ENCODE data around the gene ACKR2.

Gene ACKR2

GRCh38 chr3:42809202-42809601 lies at the start of gene ACKR2:
Gene ACKR2, plus strand, starts transcription at chr3:42809445. Its CDS starts 55,058 bp downstream, at chr3:42864503.
- no peak for DNase-seq
- H3K4me3 ChIP-seq (ENCODE audit: low read depth, low read length): no peak within 1 kb of the TSS
- H3K27me3 ChIP-seq (ENCODE audit: insufficient read depth, low read depth, severe bottlenecking): no peaks in the 10 kb centered on the region
- H3K36me3 ChIP-seq: no peaks in the 10 kb centered on the region
- TF ChIP-seq CTCF (IDR thresholded peaks at IDR 0.05; ENCODE audit: low read depth, low read length): no peak
- no peak within 1 kb of the TSS for H3K27ac ChIP-seq
- H3K9me3 ChIP-seq (ENCODE audit: severe bottlenecking): no peaks in the 10 kb centered on the region

GRCh38 chr3:42762046-42762724 lies 47.1 kb upstream of the ACKR2 start:
- Histone ChIP-seq H3K4me3 (ENCODE audit: low read depth, low read length) (no peak overlapping the region), H3K27me3 (ENCODE audit: insufficient read depth, low read depth, severe bottlenecking) (no peaks in the 10 kb centered on the region), H3K27ac (no peak overlapping the region), H3K9me3 (ENCODE audit: severe bottlenecking) (no peaks in the 10 kb centered on the region), H3K36me3 (no peaks in the 10 kb centered on the region)
- no peak for DNase-seq
- TF ChIP-seq CTCF (IDR thresholded peaks at IDR 0.05; ENCODE audit: low read depth, low read length): no peak

- H3K9me3 ChIP-seq (ENCODE audit: severe bottlenecking): no peaks in the 10 kb centered on the region
- TF ChIP-seq CTCF (IDR thresholded peaks at IDR 0.05; ENCODE audit: low read depth, low read length): no peak
- no peak for DNase-seq
- H3K4me3 ChIP-seq (ENCODE audit: low read depth, low read length): no peak overlapping the region
- no peaks in the 10 kb centered on the region for H3K36me3 ChIP-seq
- no peak overlapping the region for H3K27ac ChIP-seq
- no peaks in the 10 kb centered on the region for H3K27me3 ChIP-seq (ENCODE audit: insufficient read depth, low read depth, severe bottlenecking)
These were observed 46.2 kb upstream of the ACKR2 start for GRCh38 chr3:42763021-42763420.

GRCh38 chr3:42764115-42764514 lies 45.1 kb upstream of the ACKR2 start:
- Histone ChIP-seq H3K27me3 (ENCODE audit: insufficient read depth, low read depth, severe bottlenecking) (no peaks in the 10 kb centered on the region), H3K9me3 (ENCODE audit: severe bottlenecking) (no peaks in the 10 kb centered on the region), H3K27ac (no peak overlapping the region), H3K36me3 (no peaks in the 10 kb centered on the region), H3K4me3 (ENCODE audit: low read depth, low read length) (no peak overlapping the region)
- no peak for TF ChIP-seq CTCF (IDR thresholded peaks at IDR 0.05; ENCODE audit: low read depth, low read length)
- DNase-seq: no peak

- H3K36me3 ChIP-seq: no peaks in the 10 kb centered on the region
- H3K4me3 ChIP-seq (ENCODE audit: low read depth, low read length): no peak overlapping the region
- TF ChIP-seq CTCF (IDR thresholded peaks at IDR 0.05; ENCODE audit: low read depth, low read length): no peak
- DNase-seq: no peak
- H3K27ac ChIP-seq: no peak overlapping the region
- no peaks in the 10 kb centered on the region for H3K9me3 ChIP-seq (ENCODE audit: severe bottlenecking)
- H3K27me3 ChIP-seq (ENCODE audit: insufficient read depth, low read depth, severe bottlenecking): no peaks in the 10 kb centered on the region
These were observed 44.5 kb upstream of the ACKR2 start for GRCh38 chr3:42764561-42765295.
